B cell (primary cell): ENCODE results near the gene TCAIM. TPM values are rescaled to one million over a fixed set of nuclear protein-coding genes. Genes with fewer than 3 reads are reported as not detected.

ENCODE experiments used
- ATAC-seq: fragments of 200-7000 bp; cut with Tn5 transposase; one replicate; pipeline ENCODE4 v1.10.0; 2021; ENCODE audit warnings: low read depth, mild to moderate bottlenecking, moderate number of reproducible peaks, moderate library complexity
- CTCF ChIA-PET: fragments of 350-600 bp; sonication (Branson Sonifier 250); formaldehyde crosslinking; loops from one replicate; lab custom pipeline; 2021; ENCODE audit warnings: antibody characterized with exemption, inconsistent platforms; lab: Charles Lee
- POLR2A ChIA-PET: fragments of 350-600 bp; sonication (Branson Sonifier 250); formaldehyde crosslinking; loops from one replicate; lab custom pipeline; 2021; ENCODE audit warnings: antibody characterized with exemption; lab: Charles Lee
- DNase-seq: peaks from one replicate; pipeline ENCODE4 v3.0.0; 2013
- H2AFZ ChIP-seq: 2 replicates; pipeline ENCODE4 v1.6.1; 2012; ENCODE audit warnings: mild to moderate bottlenecking, low read depth, low read length; ENCODE audit not compliant: insufficient read depth, poor library complexity, severe bottlenecking
- H3K27ac ChIP-seq, 2 donors: 1 replicate in 1 of 2; 2 replicates in 1 of 2; pipeline ENCODE4 v1.5.1; 2012 to 2013; ENCODE audit warnings: low read length in 2 of 2, mild to moderate bottlenecking in 2 of 2, moderate library complexity in 1 of 2
- H3K27me3 ChIP-seq, 4 experiments: fragments of 200-600 bp in 1 of 4; sonication (generic) in 1 of 4; replicated peaks in 1 of 4; 1 replicate in 2 of 4; 2 replicates in 2 of 4; pipeline versions ENCODE4 v1.6.1 to v1.7.0; 2013 to 2016; ENCODE audit warnings: low read length in 3 of 4, mild to moderate bottlenecking in 2 of 4, mixed read lengths in 1 of 4, moderate library complexity in 1 of 4; ENCODE audit not compliant: insufficient read depth in 4 of 4, control insufficient read depth in 3 of 4; ENCODE audit errors: control extremely low read depth in 1 of 4
- H3K36me3 ChIP-seq, 2 experiments: replicated peaks in 1 of 2; 1 replicate in 1 of 2; 2 replicates in 1 of 2; pipeline versions ENCODE4 v1.6.1 to v1.7.1; 2013; ENCODE audit warnings: low read length in 1 of 2; ENCODE audit not compliant: insufficient read depth in 2 of 2, control insufficient read depth in 1 of 2; ENCODE audit errors: control extremely low read depth in 1 of 2, extremely low read depth in 1 of 2
- H3K4me1 ChIP-seq, 2 donors: fragments of 200-600 bp in 1 of 2; sonication (generic) in 1 of 2; 1 replicate in 1 of 2; 2 replicates in 1 of 2; pipeline versions ENCODE4 v1.5.1 to v1.6.1; 2013 to 2017; ENCODE audit warnings: low read length in 2 of 2; ENCODE audit not compliant: control insufficient read depth in 2 of 2, insufficient read depth in 2 of 2
- H3K4me2 ChIP-seq: replicated peaks from 2 replicates; pipeline ENCODE3; 2012; ENCODE audit warnings: mild to moderate bottlenecking, low read depth, low read length; ENCODE audit not compliant: poor library complexity, severe bottlenecking
- H3K4me3 ChIP-seq, 5 experiments: fragments of 200-600 bp in 1 of 5; sonication (generic) in 1 of 5; 1 replicate in 3 of 5; 2 replicates in 2 of 5; pipeline versions ENCODE4 v1.5.1 to v1.7.0; 2011 to 2016; ENCODE audit warnings: low read length in 4 of 5, mild to moderate bottlenecking in 4 of 5, low read depth in 2 of 5, control low read depth in 1 of 5, moderate library complexity in 1 of 5; ENCODE audit not compliant: insufficient read depth in 1 of 5; ENCODE audit errors: control extremely low read depth in 1 of 5, extremely low read depth in 1 of 5
- H3K79me2 ChIP-seq: fragments of 200-600 bp; sonication (generic); one replicate; pipeline ENCODE4 v1.6.0; 2016; ENCODE audit warnings: low read length; ENCODE audit not compliant: control insufficient read depth, insufficient read depth
- H3K9ac ChIP-seq: fragments of 200-600 bp; sonication (generic); 2 replicates; pipeline ENCODE4 v1.6.1; 2017; ENCODE audit warnings: mild to moderate bottlenecking, low read length, moderate library complexity
- H3K9me3 ChIP-seq, 3 donors: one replicate each; pipeline versions ENCODE4 v1.6.1 to v1.7.1; 2013; ENCODE audit warnings: low read length in 2 of 3; ENCODE audit not compliant: control insufficient read depth in 2 of 3, insufficient read depth in 1 of 3; ENCODE audit errors: control extremely low read depth in 1 of 3
- H4K20me1 ChIP-seq: 2 replicates; pipeline ENCODE4 v1.6.0; 2012; ENCODE audit warnings: mild to moderate bottlenecking, low read length; ENCODE audit not compliant: insufficient read depth, control insufficient read depth, poor library complexity, severe bottlenecking
- H3K27ac Mint-ChIP-seq: one replicate; pipeline ENCODE4 v1.8.0; 2021; ENCODE audit warnings: mixed read lengths
- H3K27me3 Mint-ChIP-seq: one replicate; pipeline ENCODE4 v1.8.0; 2021; ENCODE audit warnings: mixed read lengths
- H3K4me1 Mint-ChIP-seq: one replicate; pipeline ENCODE4 v1.8.0; 2021; ENCODE audit warnings: mixed read lengths
- H3K4me3 Mint-ChIP-seq: one replicate; pipeline ENCODE4 v1.8.0; 2021; ENCODE audit warnings: mixed read lengths
- H3K9me3 Mint-ChIP-seq: one replicate; pipeline ENCODE4 v1.8.0; 2022; ENCODE audit warnings: mixed read lengths; ENCODE audit not compliant: insufficient read depth
- EZH2 ChIP-seq: IDR thresholded peaks from 2 replicates; pipeline ENCODE4 v1.6.1; 2012; ENCODE audit warnings: borderline replicate concordance, low read depth, mild to moderate bottlenecking, moderate library complexity, low read length; ENCODE audit not compliant: insufficient read depth, poor library complexity, severe bottlenecking
- WGBS: methylation state at CpG from one replicate; pipeline ENCODE4 v1.1.5; 2013; ENCODE audit warnings: missing lambda C conversion rate; ENCODE audit not compliant: insufficient coverage; 5-methylcytosine and 5-hydroxymethylcytosine counted together
- intact Hi-C: fragments of 100-400 bp; cut with micrococcal nuclease; formaldehyde crosslinking; loops from one replicate; pipeline ENCODE4 v1.10.0; 2022
- polyA plus RNA-seq: library from polyadenylated mRNA; depleted of rRNA; stranded (reverse); fragments of >200 nt; gene quantifications from 2 replicates; pipeline ENCODE4 v1.2.3, GENCODE V29; 2012
- total RNA-seq, 2 donors: library from RNA; stranded (reverse); fragments of 120-200 nt in 1 of 2; gene quantifications; 1 replicate in 1 of 2; 2 replicates in 1 of 2; pipeline versions ENCODE4 v1.2.3 to v1.2.4, GENCODE V29; 2013 to 2022
- TF ChIP-seq, protein P1 (sequence below): fragments of 200-600 bp; IDR thresholded peaks from one replicate; pipeline ENCODE4 v1.8.0; 2022; ENCODE audit warnings: antibody characterized with exemption, mild to moderate bottlenecking

The TCAIM gene
- total and polyA plus RNA-seq, 2 donors (not counting 1 experiment from before 2014, with no cell fraction given), result 4.3 to 15.8 TPM

DNA sequence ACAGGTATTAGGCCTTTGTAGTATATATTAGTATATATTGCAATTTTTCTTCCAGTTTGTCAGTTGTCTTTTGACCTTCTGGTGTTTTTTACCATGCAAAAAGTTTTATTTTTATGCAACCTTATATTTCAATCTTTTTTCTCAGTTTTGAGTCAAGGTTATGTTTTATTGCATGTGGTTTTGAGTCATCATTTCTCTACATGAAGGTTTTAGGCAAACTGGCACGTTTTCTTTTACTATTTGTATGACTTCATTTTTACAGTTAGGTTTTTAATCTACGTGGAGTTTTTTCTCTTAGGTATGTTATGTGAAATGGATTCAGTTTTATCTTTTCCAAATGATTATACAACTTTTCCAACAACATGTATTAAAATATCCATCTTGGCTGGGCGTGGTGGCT lies 36.8 kb upstream of the TCAIM start:
- Histone ChIP-seq H4K20me1 (no peaks in the 10 kb centered on the region), H3K9ac (no peak overlapping the region), H3K27me3 (no peaks in the 10 kb centered on the region), H3K9me3 (no peaks in the 10 kb centered on the region), H2AFZ (peak overlapping the region; percentile 38), H3K79me2 (no peaks in the 10 kb centered on the region), H3K4me3 (no peak overlapping the region), H3K4me2 (no peak overlapping the region), H3K27ac (no peak overlapping the region), H3K36me3 (no peaks in the 10 kb centered on the region), H3K4me1 (no peaks in the 10 kb centered on the region)
- intact Hi-C loops, result no loop called here
- H3K9me3 Mint-ChIP-seq, result no peaks in the 10 kb centered on the region
- TF ChIP-seq EZH2, result no peak
- TF ChIP-seq, protein P1, sequence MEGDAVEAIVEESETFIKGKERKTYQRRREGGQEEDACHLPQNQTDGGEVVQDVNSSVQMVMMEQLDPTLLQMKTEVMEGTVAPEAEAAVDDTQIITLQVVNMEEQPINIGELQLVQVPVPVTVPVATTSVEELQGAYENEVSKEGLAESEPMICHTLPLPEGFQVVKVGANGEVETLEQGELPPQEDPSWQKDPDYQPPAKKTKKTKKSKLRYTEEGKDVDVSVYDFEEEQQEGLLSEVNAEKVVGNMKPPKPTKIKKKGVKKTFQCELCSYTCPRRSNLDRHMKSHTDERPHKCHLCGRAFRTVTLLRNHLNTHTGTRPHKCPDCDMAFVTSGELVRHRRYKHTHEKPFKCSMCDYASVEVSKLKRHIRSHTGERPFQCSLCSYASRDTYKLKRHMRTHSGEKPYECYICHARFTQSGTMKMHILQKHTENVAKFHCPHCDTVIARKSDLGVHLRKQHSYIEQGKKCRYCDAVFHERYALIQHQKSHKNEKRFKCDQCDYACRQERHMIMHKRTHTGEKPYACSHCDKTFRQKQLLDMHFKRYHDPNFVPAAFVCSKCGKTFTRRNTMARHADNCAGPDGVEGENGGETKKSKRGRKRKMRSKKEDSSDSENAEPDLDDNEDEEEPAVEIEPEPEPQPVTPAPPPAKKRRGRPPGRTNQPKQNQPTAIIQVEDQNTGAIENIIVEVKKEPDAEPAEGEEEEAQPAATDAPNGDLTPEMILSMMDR, result no peak
- no peak overlapping the region for H3K4me3 Mint-ChIP-seq
- H3K27ac Mint-ChIP-seq, result no peak overlapping the region
- DNase-seq (no peak), ATAC-seq (no peak)
- WGBS, result 100% methylated on average over 1 of the region's 3 CpGs
- ChIA-PET CTCF (no interaction called here), POLR2A (no interaction called here)
- H3K27me3 Mint-ChIP-seq, result peaks cover 7% of the 10 kb centered on the region
- H3K4me1 Mint-ChIP-seq, result no peaks in the 10 kb centered on the region

DNA sequence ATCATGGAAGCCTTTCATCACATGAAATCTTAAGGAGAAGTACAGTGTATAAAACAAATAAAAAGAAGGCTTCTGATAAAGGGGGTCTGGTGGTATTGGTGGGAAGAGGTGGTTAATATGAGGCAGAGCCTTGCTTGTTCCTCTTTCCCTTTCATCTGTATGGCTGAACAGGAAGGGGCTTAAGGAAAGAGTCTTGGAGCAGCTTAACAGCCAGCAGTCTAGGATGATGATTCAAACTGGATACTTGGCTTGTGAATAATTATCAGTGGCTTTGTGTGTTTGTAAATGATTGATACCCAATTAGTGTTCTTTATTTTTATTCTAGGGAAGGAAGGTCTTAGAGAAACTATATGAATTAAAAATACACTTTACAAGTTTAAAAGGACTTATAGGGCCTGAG lies 29.1 kb upstream of the TCAIM start:
- Histone ChIP-seq H3K36me3 (no peaks in the 10 kb centered on the region), H3K4me1 (no peaks in the 10 kb centered on the region), H3K4me3 (no peak overlapping the region), H2AFZ (no peak overlapping the region), H3K4me2 (no peak overlapping the region), H4K20me1 (no peaks in the 10 kb centered on the region), H3K9ac (no peak overlapping the region), H3K9me3 (no peaks in the 10 kb centered on the region), H3K79me2 (no peaks in the 10 kb centered on the region), H3K27me3 (no peaks in the 10 kb centered on the region), H3K27ac (no peak overlapping the region)
- intact Hi-C loops, result no loop called here
- DNase-seq (no peak), ATAC-seq (no peak)
- ChIA-PET CTCF (interaction anchor here (1.0 kb wide), 1 partner anchor 15 kb away, joined by 4 read pairs; no protein-coding TSS in a partner anchor), POLR2A (no interaction called here)
- H3K9me3 Mint-ChIP-seq, result no peaks in the 10 kb centered on the region
- no peaks in the 10 kb centered on the region for H3K4me1 Mint-ChIP-seq
- TF ChIP-seq EZH2, result no peak
- TF ChIP-seq, protein P1, result no peak
- H3K27ac Mint-ChIP-seq, result no peak overlapping the region
- peaks cover 10% of the 10 kb centered on the region for H3K27me3 Mint-ChIP-seq
- H3K4me3 Mint-ChIP-seq, result no peak overlapping the region
